ENCODE data around the gene TUFT1. TPM values are rescaled to one million over a fixed set of nuclear protein-coding genes. Genes with fewer than 3 reads are reported as not detected.

TUFT1 gene
- total and polyA plus RNA-seq, 2 of the 13 experiments (the other 11 are each of a cell fraction or from before 2014, with no cell fraction given): 6.4 to 7.3 TPM

GRCh38 chr1:151626740-151627334 is 86.7 kb downstream of the TUFT1 start:
- H3K79me2 ChIP-seq (ENCODE audit: insufficient read depth, low read length): peaks cover 3% of the 10 kb centered on the region
- no peaks in the 10 kb centered on the region for H3K27me3 ChIP-seq (ENCODE audit: control insufficient read depth in 1 of 2, insufficient read depth in 2 of 2, low read length in 2 of 2)
- TF ChIP-seq ZNF841 (CRISPR knock-in tag; IDR thresholded peaks at IDR 0.05; ENCODE audit: borderline replicate concordance) (no peak), POLR2AphosphoS2 (IDR thresholded peaks at IDR 0.05; ENCODE audit: low read depth, low read length) (no peak), FOXA1 (IDR thresholded peaks at IDR 0.05) (no peak), FOXA1 (CRISPR knock-in tag; IDR thresholded peaks at IDR 0.05) (no peak), ATF3 (CRISPR knock-in tag; IDR thresholded peaks at IDR 0.05) (no peak), PRDM4 (CRISPR knock-in tag; IDR thresholded peaks at IDR 0.05; ENCODE audit: borderline replicate concordance) (no peak), SCMH1 (CRISPR knock-in tag; IDR thresholded peaks at IDR 0.05; ENCODE audit: borderline replicate concordance) (no peak), ZNF564 (CRISPR knock-in tag; IDR thresholded peaks at IDR 0.05) (no peak), HOXD1 (CRISPR knock-in tag; IDR thresholded peaks at IDR 0.05) (no peak), NFAT5 (CRISPR knock-in tag; IDR thresholded peaks at IDR 0.05) (no peak), EP300 (IDR thresholded peaks at IDR 0.05; ENCODE audit: low read depth in 2 of 2, low read length in 2 of 2) (no peak), EP300 (CRISPR knock-in tag; IDR thresholded peaks at IDR 0.05; ENCODE audit: borderline replicate concordance) (no peak)
- no peaks in the 10 kb centered on the region for H3K9me3 ChIP-seq (ENCODE audit: low read length)
- H3K4me3 ChIP-seq (replicated peaks in 1 of 3; ENCODE audit: insufficient read depth in 1 of 3, low read depth in 2 of 3, low read length in 3 of 3): no peak overlapping the region
- in situ Hi-C loops (cut with HindIII; ENCODE audit: extremely low pct_ligation_motif_present, low pct_unique_long_range_greater_than_20kb): no loop called here
- DNase-seq (ENCODE audit: low spot score) (no peak), ATAC-seq (no peak), FAIRE-seq (no peak)
- ChIA-PET CTCF (ENCODE audit: low intra/inter-chr PET ratio, low total read pairs) (no interaction called here), POLR2A (no interaction called here)
- H2AFZ ChIP-seq (ENCODE audit: low read length): no peak overlapping the region
- H3K9ac ChIP-seq (ENCODE audit: insufficient read depth, low read depth, low read length): no peak overlapping the region
- intact Hi-C loops (cut with micrococcal nuclease; ENCODE audit: unreplicated experiment): no loop called here
- peaks cover 0 to 4% of the 10 kb centered on the region in 2 experiments; a peak in 2 of 5 replicates for H3K36me3 ChIP-seq (replicated peaks in 1 of 2; ENCODE audit: control insufficient read depth in 1 of 2, insufficient read depth in 2 of 2, low read length in 2 of 2)
- no peaks in the 10 kb centered on the region for H3K4me1 ChIP-seq (ENCODE audit: insufficient read depth, low read length)
- no peaks in the 10 kb centered on the region for H4K20me1 ChIP-seq (ENCODE audit: insufficient read depth, low read length)
- no peak overlapping the region for H3K4me2 ChIP-seq (ENCODE audit: low read depth, low read length)
- no TSS peak for BruUV-seq (replicated peaks)
- no peak overlapping the region for H3K27ac ChIP-seq (ENCODE audit: extremely low read length, insufficient read depth, low read length)
- WGBS (ENCODE audit: low lambda C conversion rate): 95% methylated on average over 3 of the region's 3 CpGs
